Type B pancreatic cell (in vitro differentiated cells): Measurements from ENCODE around the gene REN. TPM values are rescaled to one million over a fixed set of nuclear protein-coding genes. Genes with fewer than 3 reads are reported as not detected.

ENCODE experiments used
- DNase-seq: peaks from one replicate; pipeline ENCODE4 v3.0.0; 2021; ENCODE audit warnings: mixed read lengths; ENCODE audit not compliant: unreplicated experiment; ENCODE audit errors: extremely low spot score
- H3K27ac Mint-ChIP-seq: 2 replicates; pipeline ENCODE4 v1.8.0; 2021; ENCODE audit warnings: mild to moderate bottlenecking, mixed read lengths
- H3K27me3 Mint-ChIP-seq: 2 replicates; pipeline ENCODE4 v1.8.0; 2021; ENCODE audit warnings: mixed read lengths
- H3K36me3 Mint-ChIP-seq: 2 replicates; pipeline ENCODE4 v1.8.0; 2021; ENCODE audit warnings: mixed read lengths
- H3K4me1 Mint-ChIP-seq: one replicate; pipeline ENCODE4 v1.8.0; 2021; ENCODE audit warnings: mixed read lengths; ENCODE audit not compliant: unreplicated experiment
- H3K4me3 Mint-ChIP-seq: 2 replicates; pipeline ENCODE4 v1.8.0; 2021; ENCODE audit warnings: mild to moderate bottlenecking, mixed read lengths
- H3K9me3 Mint-ChIP-seq: 2 replicates; pipeline ENCODE4 v1.8.0; 2021; ENCODE audit warnings: mixed read lengths
- total RNA-seq: library from RNA; stranded (reverse); gene quantifications from 2 replicates; pipeline ENCODE4 v1.2.1, GENCODE V29; 2021; ENCODE audit warnings: low replicate concordance
- TF ChIP-seq, protein P1 (sequence below): fragments of 200-600 bp; sonication (generic); conservative IDR thresholded peaks from 2 replicates; pipeline ENCODE4 v1.5.0; 2021; ENCODE audit warnings: antibody characterized with exemption, mild to moderate bottlenecking

REN gene
- total RNA-seq, 1 donor from 2014 or later, result 1.2 TPM

DNA sequence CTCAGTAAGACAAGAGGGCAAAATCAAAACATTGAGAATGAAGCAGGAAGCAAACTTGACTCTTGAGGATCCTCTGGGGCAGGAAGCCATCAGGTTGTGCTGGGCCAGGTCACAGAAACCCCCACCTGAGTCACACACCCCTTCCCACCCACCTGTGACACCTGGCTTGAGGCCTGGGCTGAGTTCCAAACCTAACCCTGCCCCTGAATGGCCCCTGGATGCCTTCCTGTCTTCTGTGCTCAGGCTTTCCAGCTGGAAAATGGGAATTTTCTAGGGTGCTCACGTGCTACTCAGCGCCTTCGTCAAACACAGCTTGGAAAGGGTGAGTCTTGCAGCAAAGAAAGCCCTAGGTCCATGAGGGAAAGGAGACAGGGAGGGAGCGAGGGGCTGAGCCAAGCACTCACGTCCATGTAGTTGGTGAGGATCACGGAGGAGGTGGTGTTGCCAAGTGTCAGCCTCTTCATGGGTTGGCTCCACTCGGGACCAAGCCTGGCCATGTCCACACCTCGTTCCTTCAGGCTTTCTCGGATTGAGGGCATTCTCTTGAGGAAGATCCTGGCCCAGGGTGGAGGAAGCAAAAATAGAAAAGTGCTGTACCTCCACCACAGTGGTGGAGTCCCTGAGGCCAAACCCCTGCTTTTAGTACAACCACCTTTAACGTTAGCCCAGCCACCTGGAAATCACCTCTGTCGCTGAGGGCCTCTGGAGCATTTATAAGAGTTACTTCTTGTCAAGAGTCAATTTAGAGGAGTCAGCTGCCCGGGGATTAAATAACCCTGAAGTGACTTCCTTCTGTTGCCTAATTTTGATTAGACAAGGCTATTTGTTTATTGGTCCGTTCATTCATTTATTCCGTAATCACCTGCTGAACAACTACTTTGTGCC lies 4.3 kb downstream of the REN start:
- TF ChIP-seq, protein P1, sequence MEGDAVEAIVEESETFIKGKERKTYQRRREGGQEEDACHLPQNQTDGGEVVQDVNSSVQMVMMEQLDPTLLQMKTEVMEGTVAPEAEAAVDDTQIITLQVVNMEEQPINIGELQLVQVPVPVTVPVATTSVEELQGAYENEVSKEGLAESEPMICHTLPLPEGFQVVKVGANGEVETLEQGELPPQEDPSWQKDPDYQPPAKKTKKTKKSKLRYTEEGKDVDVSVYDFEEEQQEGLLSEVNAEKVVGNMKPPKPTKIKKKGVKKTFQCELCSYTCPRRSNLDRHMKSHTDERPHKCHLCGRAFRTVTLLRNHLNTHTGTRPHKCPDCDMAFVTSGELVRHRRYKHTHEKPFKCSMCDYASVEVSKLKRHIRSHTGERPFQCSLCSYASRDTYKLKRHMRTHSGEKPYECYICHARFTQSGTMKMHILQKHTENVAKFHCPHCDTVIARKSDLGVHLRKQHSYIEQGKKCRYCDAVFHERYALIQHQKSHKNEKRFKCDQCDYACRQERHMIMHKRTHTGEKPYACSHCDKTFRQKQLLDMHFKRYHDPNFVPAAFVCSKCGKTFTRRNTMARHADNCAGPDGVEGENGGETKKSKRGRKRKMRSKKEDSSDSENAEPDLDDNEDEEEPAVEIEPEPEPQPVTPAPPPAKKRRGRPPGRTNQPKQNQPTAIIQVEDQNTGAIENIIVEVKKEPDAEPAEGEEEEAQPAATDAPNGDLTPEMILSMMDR, result no peak
- no peaks in the 10 kb centered on the region for H3K36me3 Mint-ChIP-seq
- peaks cover 5% of the 10 kb centered on the region for H3K4me1 Mint-ChIP-seq
- H3K27me3 Mint-ChIP-seq, result peaks cover 27% of the 10 kb centered on the region
- H3K4me3 Mint-ChIP-seq, result no peak overlapping the region
- H3K27ac Mint-ChIP-seq, result peak overlapping the region; percentile 79
- DNase-seq, result no peak
- no peaks in the 10 kb centered on the region for H3K9me3 Mint-ChIP-seq

DNA sequence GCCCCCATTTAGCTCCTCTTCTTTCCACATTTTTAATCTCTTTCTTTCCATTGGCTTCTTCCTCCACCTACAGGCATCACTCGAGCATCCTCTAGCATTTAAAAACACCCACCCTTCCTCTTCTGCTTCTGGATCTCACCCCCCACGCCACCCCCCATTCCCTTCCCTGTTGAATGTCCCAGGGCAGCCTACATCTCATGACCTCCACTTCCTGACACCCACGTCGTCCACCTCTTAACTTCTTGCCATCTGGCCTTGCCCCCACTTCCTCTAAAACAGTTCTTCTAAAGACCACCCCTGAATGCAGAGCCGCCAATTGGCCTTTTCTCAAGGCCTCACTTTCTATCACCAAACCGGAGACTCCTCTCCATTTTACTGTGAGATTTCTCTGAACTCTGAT lies 8.2 kb downstream of the REN start:
- Mint-ChIP-seq H3K27me3 (peaks cover 37% of the 10 kb centered on the region), H3K36me3 (no peaks in the 10 kb centered on the region), H3K9me3 (no peaks in the 10 kb centered on the region), H3K27ac (no peak overlapping the region), H3K4me3 (no peak overlapping the region), H3K4me1 (peaks cover 5% of the 10 kb centered on the region)
- DNase-seq, result no peak
- TF ChIP-seq, protein P1, result no peak

GRCh38 chr1:204155881-204156280 lies 10.3 kb downstream of the REN start:
- Mint-ChIP-seq H3K4me3 (no peak overlapping the region), H3K4me1 (no peaks in the 10 kb centered on the region), H3K27me3 (peaks cover 32% of the 10 kb centered on the region), H3K27ac (no peak overlapping the region), H3K36me3 (no peaks in the 10 kb centered on the region), H3K9me3 (no peaks in the 10 kb centered on the region)
- TF ChIP-seq, protein P1, result no peak
- no peak for DNase-seq

DNA sequence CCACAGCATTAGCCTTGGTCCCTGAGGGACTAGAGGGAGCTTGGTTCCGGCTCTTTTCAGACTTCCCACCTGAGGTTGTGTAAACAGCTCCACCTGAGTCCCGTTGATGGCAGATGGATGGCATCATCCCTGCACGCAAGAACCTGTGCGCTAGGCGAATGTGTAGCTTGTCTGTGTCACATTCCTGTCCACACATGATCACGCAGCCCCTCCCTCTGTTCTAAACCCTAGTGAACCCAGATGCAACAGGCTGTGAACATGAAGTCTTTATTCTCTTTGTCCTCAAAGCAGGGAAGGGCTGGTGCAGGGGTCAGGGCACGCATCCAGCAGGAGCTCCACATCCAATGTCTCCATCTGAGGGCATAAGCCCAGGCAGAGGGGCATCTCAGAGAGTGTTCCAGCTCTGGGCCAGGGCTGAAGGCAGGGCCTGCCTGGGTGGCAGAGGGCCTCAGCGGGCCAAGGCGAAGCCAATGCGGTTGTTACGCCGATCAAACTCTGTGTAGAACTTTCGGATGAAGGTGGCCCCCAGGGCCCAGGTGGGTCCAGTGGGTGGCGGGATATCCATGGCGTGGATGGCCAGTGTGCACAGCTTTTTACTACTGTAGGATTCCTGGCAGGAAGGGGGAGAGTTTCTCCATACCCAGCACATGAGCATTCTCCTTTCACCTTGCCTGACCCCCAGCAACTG lies 11.4 kb downstream of the REN start:
- Mint-ChIP-seq H3K36me3 (no peaks in the 10 kb centered on the region), H3K4me3 (peak overlapping the region; percentile 62), H3K27me3 (peaks cover 28% of the 10 kb centered on the region), H3K9me3 (no peaks in the 10 kb centered on the region), H3K4me1 (peaks cover 6% of the 10 kb centered on the region), H3K27ac (peak overlapping the region; percentile 58)
- TF ChIP-seq, protein P1, result no peak
- no peak for DNase-seq

GRCh38 chr1:204153667-204154066 lies 12.5 kb downstream of the REN start:
- H3K4me3 Mint-ChIP-seq, result peak overlapping the region; percentile 31
- no peak overlapping the region for H3K27ac Mint-ChIP-seq
- TF ChIP-seq, protein P1, result no peak
- H3K27me3 Mint-ChIP-seq, result peaks cover 26% of the 10 kb centered on the region
- H3K36me3 Mint-ChIP-seq, result no peaks in the 10 kb centered on the region
- H3K4me1 Mint-ChIP-seq, result peaks cover 6% of the 10 kb centered on the region
- H3K9me3 Mint-ChIP-seq, result no peaks in the 10 kb centered on the region
- no peak for DNase-seq
